Natural killer cell treated with Interleukin-12 subunit alpha and Interleukin-12 subunit beta and Interleukin-15 and Interleukin-18, amount 100 ng/mL, for 72 hours (primary cell): ENCODE measurements around the gene RGS9. TPM values are rescaled to one million over a fixed set of nuclear protein-coding genes. Genes with fewer than 3 reads are reported as not detected.
A peak's percentile ranks its signal among the peaks of the same experiment; 100 is the strongest.

Experiments used
- ATAC-seq, 2 donors: fragments of 150-1000 bp; cut with Tn5 transposase in 1 of 2; sonication (Bioruptor Pico), chemical (Tn5 transposase) in 1 of 2; 2 replicates each; pipeline ENCODE4 v1.10.0; 2021
- DNase-seq: peaks from one replicate; pipeline ENCODE4 v3.0.0; 2022; ENCODE audit warnings: low spot score
- H3K27ac Mint-ChIP-seq, 2 donors: 1 replicate in 1 of 2; 2 replicates in 1 of 2; pipeline ENCODE4 v1.8.0; 2022; ENCODE audit warnings: mixed read lengths in 2 of 2, mild to moderate bottlenecking in 1 of 2, moderate library complexity in 1 of 2
- H3K27me3 Mint-ChIP-seq, 2 donors: 1 replicate in 1 of 2; 2 replicates in 1 of 2; pipeline ENCODE4 v1.8.0; 2022; ENCODE audit warnings: mixed read lengths in 2 of 2
- H3K36me3 Mint-ChIP-seq: one replicate; pipeline ENCODE4 v1.8.0; 2022; ENCODE audit warnings: mixed read lengths
- H3K4me1 Mint-ChIP-seq, 2 donors: 1 replicate in 1 of 2; 2 replicates in 1 of 2; pipeline ENCODE4 v1.8.0; 2022; ENCODE audit warnings: low read depth in 2 of 2, mixed read lengths in 2 of 2, mild to moderate bottlenecking in 1 of 2
- H3K4me3 Mint-ChIP-seq: one replicate; pipeline ENCODE4 v1.8.0; 2022; ENCODE audit warnings: mixed read lengths
- H3K9me3 Mint-ChIP-seq: 2 replicates; pipeline ENCODE4 v1.8.0; 2022; ENCODE audit warnings: mixed read lengths
- total RNA-seq, 2 donors: library from RNA; stranded (reverse); gene quantifications; one replicate each; pipeline ENCODE4 v1.2.3, GENCODE V29; 2022

The RGS9 gene
- total RNA-seq, 2 donors from 2014 or later = 14.1 to 16.2 TPM

DNA sequence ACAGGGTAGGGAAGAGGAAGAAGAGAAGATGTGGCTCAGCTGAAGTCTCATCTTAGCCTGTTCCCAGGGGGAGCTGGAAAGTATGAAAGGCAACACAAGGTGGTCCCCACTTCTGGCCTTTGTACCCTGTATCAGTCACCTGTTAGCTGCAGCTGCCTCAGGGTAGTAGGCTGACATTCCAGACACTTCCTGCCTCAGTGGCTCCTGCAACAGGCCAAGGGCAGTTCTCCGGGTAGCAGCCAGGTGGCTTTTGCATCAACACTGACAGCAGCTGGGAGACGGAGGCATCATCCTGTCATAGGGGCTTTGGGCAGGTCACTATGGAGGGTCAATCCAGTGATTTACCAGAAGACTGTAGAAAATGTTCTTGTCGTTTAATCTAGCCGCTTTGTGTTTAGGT, 124.0 kb downstream of the RGS9 start:
- H3K27me3 Mint-ChIP-seq = peaks cover 14 to 19% of the 10 kb centered on the region in 2 donors
- peaks cover 8% of the 10 kb centered on the region for H3K9me3 Mint-ChIP-seq
- DNase-seq (no peak), ATAC-seq (no peak)
- H3K4me3 Mint-ChIP-seq = no peak overlapping the region
- H3K36me3 Mint-ChIP-seq = peaks cover 5% of the 10 kb centered on the region
- peaks cover 26 to 29% of the 10 kb centered on the region in 2 donors for H3K4me1 Mint-ChIP-seq
- peak overlapping the region; percentile 11 to 29 for H3K27ac Mint-ChIP-seq

- Mint-ChIP-seq H3K9me3 (peaks cover 4% of the 10 kb centered on the region), H3K27me3 (peaks cover 16 to 19% of the 10 kb centered on the region in 2 donors), H3K36me3 (peaks cover 5% of the 10 kb centered on the region), H3K4me3 (peak overlapping the region; percentile 52), H3K4me1 (peaks cover 22 to 29% of the 10 kb centered on the region in 2 donors), H3K27ac (peak overlapping the region; percentile 11 to 47)
- no peak for DNase-seq
- peak; percentile 71 to 75 for ATAC-seq
These were observed 124.8 kb downstream of the RGS9 start for GRCh38 chr17:65261682-65262636.

DNA sequence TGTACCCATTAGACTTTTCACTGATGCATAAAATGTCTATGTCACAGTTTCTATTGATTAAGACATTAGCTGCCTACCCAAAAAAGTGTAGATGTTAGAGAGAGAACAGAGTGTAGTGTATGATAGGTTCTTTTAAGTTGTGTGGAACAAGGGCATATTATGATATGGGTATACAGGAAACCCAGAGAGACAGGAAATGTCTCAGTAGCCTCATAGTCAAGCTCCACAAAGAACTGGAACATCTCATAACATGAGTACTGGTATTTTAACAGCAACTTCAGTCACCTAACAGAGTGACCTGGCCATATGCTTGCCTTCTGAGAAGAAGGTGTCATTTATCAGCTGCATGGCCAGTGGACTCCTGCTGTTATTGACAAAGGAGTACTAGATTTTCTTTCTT, 128.1 kb downstream of the RGS9 start:
- ATAC-seq = peak; percentile 6 to 57
- H3K27ac Mint-ChIP-seq = no peak overlapping the region
- H3K9me3 Mint-ChIP-seq = no peaks in the 10 kb centered on the region
- no peak overlapping the region for H3K4me3 Mint-ChIP-seq
- no peak for DNase-seq
- peaks cover 16 to 24% of the 10 kb centered on the region in 2 donors for H3K27me3 Mint-ChIP-seq
- peaks cover 8% of the 10 kb centered on the region for H3K36me3 Mint-ChIP-seq
- H3K4me1 Mint-ChIP-seq = peaks cover 17 to 29% of the 10 kb centered on the region in 2 donors

DNA sequence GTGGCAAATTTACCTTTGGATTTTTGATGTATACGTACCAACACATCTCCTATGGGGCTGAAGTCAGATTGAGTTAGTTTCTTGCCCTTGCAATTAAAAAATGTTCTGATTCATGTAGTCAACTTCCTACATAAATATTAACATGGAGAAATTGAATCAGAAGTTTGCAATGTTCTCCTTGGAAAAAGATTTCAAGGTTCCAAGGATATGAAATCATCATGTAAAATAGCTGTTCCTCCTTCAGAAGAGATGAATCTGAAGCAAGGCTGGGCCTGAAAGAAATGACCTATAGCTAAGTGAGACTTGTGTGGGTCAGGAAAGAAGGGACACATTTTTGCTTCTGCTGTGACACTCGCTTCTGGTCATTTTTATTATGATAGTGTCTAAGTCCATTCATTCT, 131.7 kb downstream of the RGS9 start:
- no peak for DNase-seq
- H3K27ac Mint-ChIP-seq = no peak overlapping the region
- ATAC-seq = no peak
- H3K4me1 Mint-ChIP-seq = peaks cover 11% of the 10 kb centered on the region in 2 donors
- peaks cover 8% of the 10 kb centered on the region for H3K36me3 Mint-ChIP-seq
- peaks cover 20 to 24% of the 10 kb centered on the region in 2 donors for H3K27me3 Mint-ChIP-seq
- no peak overlapping the region for H3K4me3 Mint-ChIP-seq
- H3K9me3 Mint-ChIP-seq = no peaks in the 10 kb centered on the region

DNA sequence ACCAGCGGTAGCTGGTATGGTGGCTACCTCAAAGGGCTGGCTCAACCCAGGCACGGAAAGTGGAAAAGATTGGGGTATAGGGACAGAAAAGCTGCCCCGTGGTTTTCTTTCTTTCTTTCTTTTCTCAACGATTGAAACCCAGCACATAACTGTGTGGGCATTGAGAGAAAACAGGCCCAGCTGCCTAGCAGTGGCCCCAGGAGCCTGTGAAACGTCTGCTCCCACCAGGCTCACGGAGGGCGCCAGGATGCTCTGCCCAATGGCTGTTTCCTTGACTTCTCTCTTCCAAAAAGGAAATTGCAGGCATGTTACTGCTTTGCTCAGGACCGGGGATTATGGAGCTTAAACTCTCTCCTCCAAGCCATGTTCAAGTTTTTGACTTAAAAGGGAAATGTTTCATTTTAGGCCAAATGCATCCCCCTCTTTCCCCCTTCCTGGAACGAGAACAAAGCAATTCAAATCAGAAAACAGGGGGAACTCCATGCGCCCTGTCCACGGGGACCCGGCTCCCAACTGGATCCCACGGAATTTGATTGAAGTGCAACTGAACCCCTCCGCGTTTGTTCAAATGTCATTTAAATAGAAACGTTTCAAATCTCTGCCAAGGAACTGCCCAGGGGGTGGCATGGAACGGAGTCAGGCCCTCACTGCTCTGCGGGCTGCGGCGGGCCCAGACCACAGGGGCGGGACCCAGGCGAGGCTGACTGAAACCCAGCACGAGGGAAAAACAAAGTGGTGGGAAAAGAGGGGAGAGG, 133.5 kb downstream of the RGS9 start:
- Mint-ChIP-seq H3K27me3 (peaks cover 18 to 29% of the 10 kb centered on the region in 2 donors), H3K9me3 (no peaks in the 10 kb centered on the region), H3K4me3 (no peak overlapping the region), H3K27ac (no peak overlapping the region), H3K36me3 (peaks cover 8% of the 10 kb centered on the region), H3K4me1 (peaks cover 2 to 6% of the 10 kb centered on the region in 2 donors)
- no peak for ATAC-seq
- DNase-seq = no peak

DNA sequence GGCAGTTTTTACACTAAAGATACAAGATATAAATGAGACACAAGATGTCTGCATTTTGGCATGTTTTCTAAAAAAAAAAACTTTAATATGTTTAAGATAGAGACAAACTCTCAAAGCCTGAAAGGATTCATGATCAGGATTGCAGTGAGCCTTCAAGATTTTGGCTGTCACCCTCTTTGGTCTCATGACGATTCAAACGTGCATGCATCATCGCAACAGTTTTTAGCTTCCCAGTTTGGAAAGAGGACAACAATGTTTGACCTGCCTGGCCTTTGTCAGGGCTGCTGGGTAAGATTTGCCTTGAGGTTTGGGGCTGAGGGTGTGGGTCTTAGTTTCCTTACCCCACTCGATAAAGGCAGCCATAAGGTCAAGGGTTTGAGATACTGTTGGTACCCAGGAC, 134.1 kb downstream of the RGS9 start:
- H3K9me3 Mint-ChIP-seq = no peaks in the 10 kb centered on the region
- ATAC-seq (no peak), DNase-seq (no peak)
- no peak overlapping the region for H3K4me3 Mint-ChIP-seq
- no peak overlapping the region for H3K27ac Mint-ChIP-seq
- peaks cover 0 to 4% of the 10 kb centered on the region in 2 donors for H3K4me1 Mint-ChIP-seq
- H3K27me3 Mint-ChIP-seq = peaks cover 18 to 29% of the 10 kb centered on the region in 2 donors
- H3K36me3 Mint-ChIP-seq = peaks cover 8% of the 10 kb centered on the region

Other genes with a start within 250 kb of the RGS9 start
- 1 to 10 TPM; 7.0 to 8.5 TPM for gene LRRC37A3, start 217.9 kb upstream of the RGS9 start, total RNA-seq
- gene GNA13, start 80.6 kb upstream of the RGS9 start, total RNA-seq = 10 to 100 TPM; 59.3 to 65.3 TPM